Measurements from ENCODE around the gene TGFBR2. TPM values are rescaled to one million over a fixed set of nuclear protein-coding genes. Genes with fewer than 3 reads are reported as not detected.

TGFBR2 gene
- total and polyA plus RNA-seq, 3 experiments from 2014 or later: 55.3 to 108 (median 56.3) TPM

DNA sequence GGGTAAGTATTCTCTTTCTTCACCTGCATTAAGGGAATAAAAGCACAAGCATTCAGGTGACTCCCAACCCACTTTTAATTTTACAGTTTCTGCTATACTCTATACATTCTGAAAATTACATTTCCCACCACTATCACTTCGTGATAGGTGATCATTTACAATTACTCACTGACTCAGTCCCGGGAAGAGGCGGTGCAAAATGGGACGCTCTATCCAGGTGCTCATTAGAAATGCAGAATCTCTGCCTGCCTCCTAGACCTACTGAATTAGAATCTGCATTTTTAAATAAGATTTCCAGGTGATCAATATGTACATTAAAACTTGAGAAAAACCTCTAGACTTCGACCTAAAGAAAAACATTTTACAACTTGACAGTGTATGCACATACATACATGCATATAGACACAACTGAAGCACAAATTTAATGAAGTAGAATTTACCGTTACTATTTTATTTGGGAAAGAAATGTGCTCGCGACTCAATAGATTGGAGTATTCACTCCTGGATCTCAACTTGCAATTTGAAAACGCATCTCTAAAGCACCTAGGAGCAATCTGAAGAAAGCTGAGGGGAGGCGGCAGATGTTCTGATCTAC lies 598 bp upstream of the TGFBR2 start:
- ChIA-PET CTCF (interaction anchor here (0.7 to 3.9 kb wide), 10 partner anchors 11 to 407 kb away, joined by 3 to 30 read pairs (median 4); no protein-coding TSS in a partner anchor), POLR2A (interaction anchor here (0.7 to 3.0 kb wide), 6 partner anchors 10 to 252 kb away, joined by 3 to 18 read pairs (median 6); no protein-coding TSS in a partner anchor)
- no peak for DNase-seq
- no peaks in the 10 kb centered on the region for H3K9me3 ChIP-seq (ENCODE audit: low read length)
- peaks cover 50% of the 10 kb centered on the region for H3K4me1 ChIP-seq (ENCODE audit: insufficient read depth, low read length)
- H3K27ac ChIP-seq (ENCODE audit: low read depth, low read length): peak overlapping the region; percentile 78
- no peaks in the 10 kb centered on the region for H3K27me3 ChIP-seq (ENCODE audit: insufficient read depth, low read length, poor library complexity, severe bottlenecking)
- Mint-ChIP-seq H3K4me1 (peaks cover 52 to 59% (median 56%) of the 10 kb centered on the region in 3 donors), H3K4me3 (peak overlapping the region; percentile 88 to 99 (median 98)), H3K27ac (peak overlapping the region; percentile 79 to 98 (median 96)), H3K9me3 (no peaks in the 10 kb centered on the region), H3K36me3 (peaks cover 0 to 32% (median 4%) of the 10 kb centered on the region in 3 donors), H3K27me3 (no peaks in the 10 kb centered on the region)
- peak overlapping the region; percentile 98 for H3K4me3 ChIP-seq (ENCODE audit: low read length)
- H3K36me3 ChIP-seq (ENCODE audit: insufficient read depth, low read length): no peaks in the 10 kb centered on the region

DNA sequence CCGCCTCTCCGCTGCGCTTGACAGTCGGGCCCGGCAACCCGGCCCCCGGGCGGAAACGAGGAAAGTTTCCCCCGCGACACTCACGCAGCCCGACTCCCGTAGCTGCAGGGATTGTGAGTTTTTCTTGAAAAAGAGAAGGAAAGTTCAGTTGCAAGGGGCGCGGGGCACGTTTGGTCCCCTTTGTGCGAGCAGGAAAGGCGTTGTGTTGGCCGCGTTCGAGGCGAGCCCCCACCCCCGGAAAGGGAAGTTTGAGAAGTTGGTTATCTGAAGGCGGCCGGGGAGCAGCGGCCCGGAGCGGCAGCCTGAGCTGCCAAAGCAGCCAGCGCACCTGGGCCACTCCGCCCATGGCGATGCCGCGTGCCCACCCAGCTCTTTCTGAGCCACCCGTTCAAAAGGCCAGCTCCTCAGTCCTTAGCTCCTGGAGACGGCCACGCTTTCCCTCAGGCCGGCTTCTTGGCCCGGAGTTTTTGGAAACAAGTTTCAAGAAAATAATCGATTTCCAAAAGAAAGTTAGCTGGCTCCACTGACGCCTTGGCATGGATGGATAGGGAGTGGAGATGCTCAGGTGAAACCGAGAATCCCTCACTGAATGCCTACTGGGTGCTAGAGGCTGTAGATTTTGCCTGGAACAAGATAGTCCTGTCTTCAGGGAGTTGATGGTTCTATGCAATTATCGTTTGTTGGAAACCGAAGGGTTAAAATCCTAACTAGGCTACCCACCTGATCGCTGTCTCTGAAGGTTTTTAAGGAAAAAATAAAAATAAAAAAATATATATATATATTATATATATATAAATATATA lies 832 bp downstream of the TGFBR2 start:
- Mint-ChIP-seq H3K9me3 (no peaks in the 10 kb centered on the region), H3K4me1 (peaks cover 66 to 74% (median 67%) of the 10 kb centered on the region in 3 donors), H3K27me3 (no peaks in the 10 kb centered on the region), H3K36me3 (peaks cover 0 to 34% (median 4%) of the 10 kb centered on the region in 3 donors), H3K27ac (peak overlapping the region; percentile 85 to 99 (median 94)), H3K4me3 (peak overlapping the region; percentile 92 to 98 (median 97))
- Histone ChIP-seq H3K27me3 (ENCODE audit: insufficient read depth, low read length, poor library complexity, severe bottlenecking) (no peaks in the 10 kb centered on the region), H3K9me3 (ENCODE audit: low read length) (no peaks in the 10 kb centered on the region), H3K4me1 (ENCODE audit: insufficient read depth, low read length) (peaks cover 62% of the 10 kb centered on the region), H3K36me3 (ENCODE audit: insufficient read depth, low read length) (no peaks in the 10 kb centered on the region), H3K27ac (ENCODE audit: low read depth, low read length) (peak overlapping the region; percentile 78), H3K4me3 (ENCODE audit: low read length) (peak overlapping the region; percentile 98)
- ChIA-PET POLR2A (interaction anchor here (0.6 to 3.0 kb wide), 16 partner anchors 9 to 926 kb away, joined by 3 to 18 read pairs (median 4); partner anchors contain the start of gene STT3B), CTCF (interaction anchor here (0.7 to 3.9 kb wide), 10 partner anchors 8 to 409 kb away, joined by 3 to 30 read pairs (median 4); no protein-coding TSS in a partner anchor)
- DNase-seq: peak; percentile 47 to 77 (median 68)

- peak overlapping the region; percentile 77 to 99 (median 90) for H3K27ac Mint-ChIP-seq
- no peaks in the 10 kb centered on the region for H3K36me3 ChIP-seq (ENCODE audit: insufficient read depth, low read length)
- H3K4me1 ChIP-seq (ENCODE audit: insufficient read depth, low read length): peaks cover 63% of the 10 kb centered on the region
- H3K27ac ChIP-seq (ENCODE audit: low read depth, low read length): peak overlapping the region; percentile 39
- H3K4me1 Mint-ChIP-seq: peaks cover 68 to 77% (median 73%) of the 10 kb centered on the region in 3 donors
- H3K36me3 Mint-ChIP-seq: peaks cover 0 to 37% (median 4%) of the 10 kb centered on the region in 3 donors
- ChIA-PET CTCF (interaction anchor here (0.8 to 3.9 kb wide), 5 partner anchors 8 to 85 kb away, joined by 3 to 30 read pairs (median 6); no protein-coding TSS in a partner anchor), POLR2A (interaction anchor here (0.6 to 3.0 kb wide), 6 partner anchors 8 to 173 kb away, joined by 3 to 18 read pairs (median 10); no protein-coding TSS in a partner anchor)
- H3K27me3 Mint-ChIP-seq: no peaks in the 10 kb centered on the region
- H3K9me3 Mint-ChIP-seq: no peaks in the 10 kb centered on the region
- peak overlapping the region; percentile 92 to 97 (median 97) for H3K4me3 Mint-ChIP-seq
- DNase-seq: no peak
- no peaks in the 10 kb centered on the region for H3K9me3 ChIP-seq (ENCODE audit: low read length)
- peak overlapping the region; percentile 81 for H3K4me3 ChIP-seq (ENCODE audit: low read length)
- H3K27me3 ChIP-seq (ENCODE audit: insufficient read depth, low read length, poor library complexity, severe bottlenecking): no peaks in the 10 kb centered on the region
Observed at GRCh38 chr3:30608598-30608947, 2.2 kb downstream of the TGFBR2 start.

- Histone ChIP-seq H3K27ac (ENCODE audit: low read depth, low read length) (no peak overlapping the region), H3K4me3 (ENCODE audit: low read length) (peak overlapping the region; percentile 81), H3K9me3 (ENCODE audit: low read length) (no peaks in the 10 kb centered on the region), H3K27me3 (ENCODE audit: insufficient read depth, low read length, poor library complexity, severe bottlenecking) (no peaks in the 10 kb centered on the region), H3K4me1 (ENCODE audit: insufficient read depth, low read length) (peaks cover 63% of the 10 kb centered on the region), H3K36me3 (ENCODE audit: insufficient read depth, low read length) (no peaks in the 10 kb centered on the region)
- POLR2A ChIA-PET: interaction anchor here (0.9 to 1.8 kb wide), 4 partner anchors 10 to 47 kb away, joined by 3 to 5 read pairs (median 4); no protein-coding TSS in a partner anchor
- Mint-ChIP-seq H3K36me3 (peaks cover 0 to 39% (median 4%) of the 10 kb centered on the region in 3 donors), H3K4me1 (peaks cover 68 to 77% (median 75%) of the 10 kb centered on the region in 3 donors), H3K27me3 (no peaks in the 10 kb centered on the region), H3K9me3 (no peaks in the 10 kb centered on the region), H3K4me3 (peak overlapping the region; percentile 92 to 97 (median 97)), H3K27ac (peak overlapping the region; percentile 72 to 99 (median 88))
- no peak for DNase-seq
- CTCF ChIA-PET: interaction anchor here (0.9 to 2.4 kb wide), 5 partner anchors 14 to 83 kb away, joined by 3 to 9 read pairs (median 3); no protein-coding TSS in a partner anchor
Observed at GRCh38 chr3:30609930-30610701, 3.7 kb downstream of the TGFBR2 start.

DNA sequence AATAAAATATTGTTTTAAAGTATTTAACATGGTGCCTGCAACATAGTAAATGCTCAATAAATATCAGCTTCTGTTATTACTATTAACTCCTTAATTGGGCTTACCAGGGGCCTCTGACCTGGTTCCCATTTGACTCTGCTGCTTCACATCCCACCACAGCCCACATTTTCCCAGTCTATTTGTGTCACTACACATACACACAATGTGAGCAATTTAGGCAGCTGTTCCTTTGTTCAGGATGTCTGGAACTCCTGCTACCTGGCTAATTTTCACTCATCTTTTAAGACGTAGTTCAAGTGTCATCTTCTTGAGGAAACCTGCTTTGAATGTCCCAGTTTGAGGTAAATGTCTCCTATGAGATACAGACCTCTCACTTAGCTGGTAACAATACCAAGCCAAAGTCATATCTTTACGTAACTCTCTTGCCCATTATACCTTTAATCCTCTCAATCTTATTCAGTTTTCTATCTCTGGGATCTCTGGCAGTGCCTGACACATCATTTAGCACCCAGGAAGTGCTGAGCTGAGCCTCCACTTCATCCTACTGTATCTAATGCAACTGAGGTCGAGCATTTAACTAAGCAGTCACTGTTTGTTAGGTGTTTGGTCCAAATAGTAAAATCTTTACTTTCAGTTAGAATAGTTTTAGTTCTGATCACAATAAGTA lies 4.4 kb downstream of the TGFBR2 start:
- Histone ChIP-seq H3K9me3 (ENCODE audit: low read length) (no peaks in the 10 kb centered on the region), H3K4me3 (ENCODE audit: low read length) (peak overlapping the region; percentile 81), H3K27me3 (ENCODE audit: insufficient read depth, low read length, poor library complexity, severe bottlenecking) (no peaks in the 10 kb centered on the region), H3K27ac (ENCODE audit: low read depth, low read length) (peak overlapping the region; percentile 22), H3K36me3 (ENCODE audit: insufficient read depth, low read length) (no peaks in the 10 kb centered on the region), H3K4me1 (ENCODE audit: insufficient read depth, low read length) (peaks cover 63% of the 10 kb centered on the region)
- Mint-ChIP-seq H3K27me3 (no peaks in the 10 kb centered on the region), H3K4me3 (peak overlapping the region; percentile 92 to 97 (median 97)), H3K4me1 (peaks cover 68 to 77% (median 73%) of the 10 kb centered on the region in 3 donors), H3K9me3 (no peaks in the 10 kb centered on the region), H3K27ac (peak overlapping the region; percentile 72 to 99 (median 88)), H3K36me3 (peaks cover 0 to 41% (median 4%) of the 10 kb centered on the region in 3 donors)
- ChIA-PET POLR2A (interaction anchor here (0.9 to 1.8 kb wide), 6 partner anchors 9 to 47 kb away, joined by 3 to 5 read pairs (median 4); no protein-coding TSS in a partner anchor), CTCF (interaction anchor here (0.9 to 2.4 kb wide), 6 partner anchors 10 to 83 kb away, joined by 3 to 9 read pairs (median 3); no protein-coding TSS in a partner anchor)
- DNase-seq: no peak

- Mint-ChIP-seq H3K4me1 (peaks cover 72 to 82% (median 77%) of the 10 kb centered on the region in 3 donors), H3K9me3 (no peaks in the 10 kb centered on the region), H3K36me3 (peaks cover 0 to 41% (median 4%) of the 10 kb centered on the region in 3 donors), H3K27me3 (no peaks in the 10 kb centered on the region), H3K27ac (peak overlapping the region; percentile 85 to 99 (median 90)), H3K4me3 (peak overlapping the region; percentile 92 to 97 (median 97))
- ChIA-PET CTCF (interaction anchor here (1.0 to 5.5 kb wide), 7 partner anchors 9 to 82 kb away, joined by 3 to 26 read pairs (median 5); no protein-coding TSS in a partner anchor), POLR2A (interaction anchor here (1.2 to 1.8 kb wide), 4 partner anchors 11 to 47 kb away, joined by 3 to 9 read pairs (median 5); no protein-coding TSS in a partner anchor)
- H3K27me3 ChIP-seq (ENCODE audit: insufficient read depth, low read length, poor library complexity, severe bottlenecking): no peaks in the 10 kb centered on the region
- no peaks in the 10 kb centered on the region for H3K9me3 ChIP-seq (ENCODE audit: low read length)
- H3K4me3 ChIP-seq (ENCODE audit: low read length): peak overlapping the region; percentile 81
- H3K36me3 ChIP-seq (ENCODE audit: insufficient read depth, low read length): no peaks in the 10 kb centered on the region
- H3K4me1 ChIP-seq (ENCODE audit: insufficient read depth, low read length): peaks cover 69% of the 10 kb centered on the region
- peak in 1 of 5 donors; percentile 43 for DNase-seq
- H3K27ac ChIP-seq (ENCODE audit: low read depth, low read length): peak overlapping the region; percentile 22
Observed at GRCh38 chr3:30611613-30612436, 5.4 kb downstream of the TGFBR2 start.

All from CD8-positive, alpha-beta memory T cell (primary cell).